CD4-positive, alpha-beta T cell treated with Interleukin-17A for 4 hours (primary cell): ENCODE measurements around the gene MGLL.

Experiments
- DNase-seq: peaks from one replicate; pipeline ENCODE4 v3.0.0-alpha.2; 2020; ENCODE audit warnings: mixed read lengths

Gene MGLL

DNA sequence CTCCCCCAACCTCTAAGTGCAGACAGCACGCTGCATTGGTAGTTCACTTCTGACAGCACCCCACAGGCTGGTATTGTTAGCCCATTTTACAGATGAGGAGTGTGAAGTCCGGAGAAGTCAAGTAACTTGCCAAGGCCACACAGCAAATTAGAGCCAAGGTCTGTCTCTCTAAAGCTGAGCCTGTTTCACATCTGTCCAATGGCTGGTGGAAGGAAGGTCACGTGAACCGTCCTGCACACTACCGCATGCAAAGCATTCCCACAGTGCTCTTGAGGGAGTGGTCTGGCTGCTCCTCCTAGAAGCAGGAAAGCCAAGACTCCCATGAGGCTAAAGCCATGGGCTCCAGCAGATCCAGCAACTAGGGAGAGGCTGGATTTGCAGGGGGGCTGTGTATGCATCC, 50.0 kb downstream of the MGLL start:
- no peak for DNase-seq

DNA sequence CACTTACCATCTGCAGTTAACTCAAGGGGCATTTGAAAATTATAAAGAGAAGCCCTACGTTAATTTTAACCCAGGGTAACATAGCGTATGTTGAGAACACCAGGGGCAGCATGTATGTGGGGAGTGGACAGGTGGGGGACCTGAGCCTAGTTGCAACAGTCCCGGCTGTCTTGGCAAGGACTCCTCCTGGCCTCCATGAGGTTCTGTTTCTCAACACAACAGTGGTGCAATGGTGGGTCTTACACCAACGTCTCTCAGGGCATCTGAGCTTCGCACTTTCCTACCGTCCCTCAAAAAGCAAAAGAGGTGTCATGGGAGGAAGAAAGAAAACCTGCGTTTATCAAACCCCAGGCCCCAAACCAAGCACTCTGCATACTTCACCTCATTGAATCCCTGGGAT, 50.6 kb downstream of the MGLL start:
- DNase-seq, result no peak

DNA sequence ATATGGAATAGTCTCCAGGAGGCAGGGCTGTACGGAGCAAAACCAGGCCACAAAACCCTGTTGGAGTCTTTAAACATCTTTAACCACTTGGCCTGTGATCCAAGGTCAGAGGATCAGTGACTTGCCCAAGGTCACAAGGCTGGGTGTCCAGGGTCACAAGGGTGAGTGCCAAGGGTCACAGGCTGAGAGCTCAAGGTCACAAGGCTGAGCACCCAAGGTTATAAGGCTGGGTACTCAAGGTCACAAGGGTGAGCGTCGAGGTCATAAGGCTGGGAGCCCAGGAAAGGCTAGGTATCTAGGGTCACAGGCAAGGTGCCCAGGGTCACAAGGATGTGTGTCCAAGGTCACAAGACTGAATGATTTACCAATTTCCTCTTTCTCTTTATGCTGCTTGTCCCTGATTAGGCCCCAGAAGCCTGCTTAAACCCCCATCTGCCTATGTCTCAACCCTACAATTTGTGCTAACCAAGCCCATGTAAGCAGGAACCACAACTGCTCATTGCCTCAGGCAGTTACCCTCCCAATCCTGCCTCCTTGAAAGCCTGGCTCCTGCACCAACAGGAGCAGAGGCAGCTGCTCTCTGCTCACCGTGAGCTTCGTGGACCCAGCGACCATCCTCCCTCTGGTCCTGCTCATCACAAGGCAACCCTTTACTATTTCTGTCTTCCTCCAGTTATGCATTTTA, 51.5 kb downstream of the MGLL start:
- no peak for DNase-seq

DNA sequence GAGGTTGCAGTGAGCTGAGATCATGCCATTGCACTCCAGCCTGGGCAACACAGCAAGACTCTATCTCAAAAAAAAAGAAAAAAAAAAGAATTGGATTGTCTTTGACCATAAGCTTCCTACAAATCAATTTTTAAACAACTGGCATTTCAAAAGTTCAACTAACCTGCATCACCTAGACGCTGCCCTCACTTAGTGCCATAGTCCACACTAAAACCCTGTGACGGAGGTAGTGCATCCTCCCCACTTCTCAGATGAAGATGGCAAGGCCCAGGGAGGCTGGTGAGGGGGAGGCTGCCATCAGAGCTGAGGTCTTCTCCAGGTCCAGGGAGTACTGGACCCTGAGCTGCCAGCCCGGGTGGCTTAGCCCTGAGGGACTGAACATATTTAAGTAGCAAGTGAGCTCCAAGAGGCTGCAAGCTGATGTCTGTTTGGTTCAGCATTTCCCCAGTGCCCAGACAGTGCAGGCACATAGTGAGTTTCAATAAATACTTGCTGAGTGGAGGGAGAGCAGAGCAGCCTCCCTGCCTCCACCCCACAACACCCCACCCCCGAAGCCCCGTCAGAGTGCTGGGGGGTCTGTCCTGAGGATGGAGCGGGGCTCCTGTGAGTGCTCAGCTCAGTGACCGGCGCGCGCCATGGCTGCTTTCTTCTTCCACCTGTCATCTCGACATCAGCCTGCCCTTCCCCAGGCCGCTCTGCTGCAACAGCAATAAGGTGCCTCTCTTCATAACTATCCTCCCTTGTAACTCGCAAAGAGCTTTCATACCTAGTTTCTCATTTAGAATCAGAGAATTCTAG, 52.8 kb downstream of the MGLL start:
- DNase-seq, result no peak

DNA sequence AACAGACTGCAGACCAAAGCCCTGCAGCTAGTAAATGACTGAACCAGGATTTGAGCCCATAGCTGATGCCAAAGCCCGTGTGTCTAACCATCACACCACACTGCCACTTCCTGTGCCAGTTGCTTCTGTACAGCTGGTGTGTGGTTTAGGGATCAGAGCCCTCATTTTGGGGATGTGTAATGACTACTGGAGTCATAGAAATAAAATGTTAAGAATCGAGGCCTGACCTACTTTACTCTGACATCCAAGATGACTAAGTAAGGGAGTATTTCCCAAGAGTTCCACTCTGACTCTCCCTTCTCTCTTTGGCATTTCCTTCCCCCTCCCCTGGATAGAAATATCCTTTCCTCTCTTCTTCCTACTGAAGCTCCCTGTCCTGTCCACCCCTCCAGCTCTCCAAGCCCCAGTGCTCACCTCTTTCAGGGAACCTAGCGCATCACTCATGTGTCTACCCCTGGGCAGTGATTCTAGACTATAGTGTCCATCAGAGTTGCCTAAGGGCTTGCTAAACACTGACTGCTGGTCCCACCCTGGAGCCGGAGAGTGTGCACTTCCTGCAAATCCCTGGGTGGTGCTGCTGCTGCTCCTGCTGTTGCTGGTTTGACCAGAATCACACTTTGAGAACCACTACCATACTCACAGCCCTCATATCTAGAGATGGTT, 53.8 kb downstream of the MGLL start:
- no peak for DNase-seq

DNA sequence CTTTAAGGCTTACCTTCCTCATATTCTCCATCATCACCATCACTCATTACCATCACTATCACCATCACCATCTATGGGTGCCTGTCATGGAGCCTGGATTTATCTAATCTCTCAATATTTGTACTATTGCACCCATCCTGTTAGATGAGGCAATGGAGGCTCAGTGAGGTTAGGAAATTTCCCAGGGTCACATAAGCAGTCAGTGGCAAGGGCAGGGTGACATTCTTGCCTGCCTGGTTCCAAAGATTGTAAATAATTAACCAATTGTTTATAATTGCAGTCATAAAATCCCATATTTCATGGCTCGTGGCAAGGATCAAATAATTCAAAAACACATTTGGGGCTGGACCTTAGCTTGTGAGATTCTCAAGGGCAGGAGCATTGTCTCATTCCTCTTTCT, 55.2 kb downstream of the MGLL start:
- no peak for DNase-seq

DNA sequence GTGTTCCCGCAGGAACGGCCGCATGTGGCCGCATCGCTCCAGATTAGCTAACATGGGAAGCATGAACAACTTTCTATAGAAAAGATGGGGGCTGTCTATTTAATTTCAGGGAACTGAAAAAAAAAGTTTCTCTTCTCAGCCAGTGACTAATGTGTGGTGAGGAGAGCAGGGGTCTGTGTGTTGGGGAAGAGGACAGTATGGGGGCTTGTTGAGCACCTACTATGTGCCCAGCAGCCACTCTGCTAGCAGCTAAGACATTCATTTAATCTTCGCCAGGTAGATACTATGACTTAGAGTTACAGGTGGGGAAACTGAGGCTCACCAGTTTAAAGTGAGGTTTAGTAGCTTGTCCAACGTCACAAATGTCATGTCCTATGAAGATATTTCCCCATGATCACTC, 56.6 kb downstream of the MGLL start:
- DNase-seq, result no peak

DNA sequence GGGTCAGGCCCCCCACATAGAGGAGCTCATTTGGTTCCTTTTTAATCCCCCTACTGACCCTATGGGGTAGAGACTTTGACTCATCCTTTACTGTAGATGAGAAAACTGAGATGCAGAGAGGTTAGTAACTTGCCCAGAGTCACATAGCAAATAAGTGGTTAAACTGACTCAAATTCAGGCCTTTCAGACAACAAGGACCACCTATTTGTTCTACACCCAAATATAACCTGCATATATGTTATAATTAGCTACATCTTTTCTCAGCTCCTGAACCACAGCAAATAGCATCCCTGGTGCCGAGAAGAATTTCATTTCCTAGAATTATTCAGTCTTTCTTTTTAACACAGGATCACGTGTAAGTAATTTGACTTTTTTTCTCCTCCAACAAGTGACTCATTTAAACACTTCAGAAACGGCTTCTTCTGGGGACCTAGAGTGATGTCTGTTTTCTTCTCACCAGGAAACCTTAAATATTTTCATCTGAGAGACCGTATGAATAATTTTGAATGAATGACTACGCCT, 57.4 kb downstream of the MGLL start:
- DNase-seq, result no peak

DNA sequence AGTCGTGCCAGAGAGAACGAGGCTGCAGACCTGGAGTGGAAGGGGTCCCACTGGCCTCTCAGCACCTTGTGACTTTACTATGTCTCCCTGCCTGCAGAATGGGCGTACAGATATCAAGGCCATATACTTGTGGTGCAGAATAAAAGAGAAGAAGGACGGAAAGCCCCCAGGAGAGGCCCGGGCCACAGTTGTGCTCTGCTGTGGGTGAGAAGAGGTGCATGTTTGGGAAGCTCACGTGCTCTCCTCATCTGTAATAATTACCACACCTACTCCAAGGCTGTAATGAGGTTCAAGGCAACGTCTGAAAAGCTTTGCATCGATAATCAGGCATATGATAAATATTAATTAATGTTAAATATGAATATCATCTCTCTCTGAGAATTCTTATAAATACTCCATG, 58.0 kb downstream of the MGLL start:
- DNase-seq, result no peak

DNA sequence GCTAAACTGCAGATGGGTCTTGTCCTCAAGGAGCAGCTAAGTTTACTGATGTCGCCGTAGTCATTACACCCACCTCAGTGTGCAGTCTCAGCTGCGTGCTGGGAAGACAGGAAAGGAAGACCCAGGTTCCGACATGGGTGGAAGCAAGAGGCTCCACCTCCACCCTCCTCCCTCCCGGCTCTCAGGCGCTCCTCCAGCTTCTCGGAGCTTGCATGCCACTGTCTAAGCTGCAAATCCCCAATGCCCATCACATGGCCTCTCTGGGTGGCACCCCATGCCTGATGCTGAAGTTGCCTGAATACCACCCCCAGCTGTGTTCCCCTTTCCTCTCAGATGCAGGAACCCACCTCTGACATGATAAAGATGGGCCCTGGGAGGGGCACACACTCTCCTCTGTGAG, 58.5 kb downstream of the MGLL start:
- no peak for DNase-seq

DNA sequence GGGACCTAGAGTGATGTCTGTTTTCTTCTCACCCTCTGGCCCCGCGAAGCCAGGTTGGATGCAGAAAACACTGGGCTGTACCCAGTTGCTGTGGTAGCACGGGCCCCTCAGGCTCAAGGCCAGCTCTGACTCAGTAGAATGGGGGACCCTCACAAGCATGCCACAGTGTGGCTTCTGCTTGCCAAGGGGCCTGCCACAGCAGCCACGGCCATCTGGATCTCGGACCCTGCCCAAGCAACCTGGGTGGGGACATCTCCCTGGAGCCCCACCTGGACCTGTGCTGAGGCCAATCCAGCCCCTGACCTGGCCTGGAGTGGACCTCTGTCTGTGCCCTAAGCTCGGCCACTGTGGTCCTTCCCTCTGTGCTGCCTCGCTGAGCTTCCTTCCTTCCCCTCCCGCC, 59.0 kb downstream of the MGLL start:
- DNase-seq, result no peak

DNA sequence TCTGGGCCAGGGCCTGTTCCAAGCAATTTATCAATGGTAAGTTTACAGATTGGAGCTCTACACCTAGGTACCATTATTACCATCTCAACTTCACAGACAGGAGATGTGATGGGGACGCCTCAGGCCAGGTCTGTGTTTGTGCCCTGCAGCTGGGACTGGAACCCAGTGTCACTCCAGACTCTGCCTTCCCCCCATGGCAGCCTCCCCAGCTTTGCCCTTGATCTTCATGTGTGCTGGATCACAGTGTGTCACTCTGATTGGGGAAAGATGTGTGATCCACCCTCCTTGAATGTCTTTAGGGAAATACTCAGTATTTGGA, 59.6 kb downstream of the MGLL start:
- DNase-seq, result no peak

DNA sequence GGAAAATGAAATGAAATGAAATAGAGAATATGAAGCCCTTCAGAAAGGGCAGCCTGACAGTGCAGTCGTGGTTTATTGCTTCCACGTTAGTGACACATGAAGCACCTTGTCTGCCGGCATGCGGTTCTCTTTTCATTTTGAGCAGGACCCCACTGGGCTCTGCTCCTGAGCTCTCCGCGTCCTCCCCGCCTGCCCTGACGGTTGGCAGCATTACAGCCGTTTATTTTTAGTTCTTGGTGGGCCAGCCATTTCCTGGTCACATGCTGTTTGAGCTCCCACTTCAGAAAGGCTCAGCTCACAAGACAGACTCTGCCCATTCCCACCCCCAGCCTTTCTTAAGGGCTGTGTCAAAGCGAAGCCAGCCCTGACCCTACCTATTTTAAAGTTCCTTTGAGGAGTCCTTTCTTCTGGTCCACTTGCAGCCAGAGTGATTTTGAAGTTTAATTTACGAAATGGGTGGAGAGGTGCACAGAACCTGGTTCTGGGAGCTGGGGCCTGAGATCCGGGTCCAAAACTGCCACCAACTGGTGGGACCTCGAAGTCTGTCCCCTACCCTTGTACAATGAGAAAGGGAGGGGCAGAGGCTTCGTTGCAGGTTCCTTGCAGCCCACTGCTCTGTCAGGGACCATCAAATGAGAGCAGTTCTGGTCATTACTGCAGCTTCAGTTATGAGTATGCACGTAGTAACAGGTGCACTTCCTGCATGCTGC, 60.1 kb downstream of the MGLL start:
- DNase-seq, result no peak

DNA sequence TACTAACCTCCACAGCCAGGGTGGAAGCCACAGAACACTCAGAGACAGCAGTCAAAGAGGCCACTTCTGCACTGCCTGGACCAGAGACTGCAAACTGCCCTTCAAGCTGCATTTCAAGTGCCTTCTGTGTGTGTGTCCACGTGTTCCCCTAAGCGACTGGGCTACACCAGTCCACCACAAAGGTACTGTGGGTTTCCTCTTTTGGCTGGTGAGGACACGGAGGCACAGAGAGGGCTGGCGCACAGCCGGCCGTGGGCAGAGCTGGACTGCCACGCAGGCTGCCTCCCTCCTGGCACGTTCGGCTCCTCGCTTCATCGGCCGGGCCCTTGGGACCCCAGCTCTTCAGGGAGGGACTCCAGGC, 60.9 kb downstream of the MGLL start:
- DNase-seq, result no peak

DNA sequence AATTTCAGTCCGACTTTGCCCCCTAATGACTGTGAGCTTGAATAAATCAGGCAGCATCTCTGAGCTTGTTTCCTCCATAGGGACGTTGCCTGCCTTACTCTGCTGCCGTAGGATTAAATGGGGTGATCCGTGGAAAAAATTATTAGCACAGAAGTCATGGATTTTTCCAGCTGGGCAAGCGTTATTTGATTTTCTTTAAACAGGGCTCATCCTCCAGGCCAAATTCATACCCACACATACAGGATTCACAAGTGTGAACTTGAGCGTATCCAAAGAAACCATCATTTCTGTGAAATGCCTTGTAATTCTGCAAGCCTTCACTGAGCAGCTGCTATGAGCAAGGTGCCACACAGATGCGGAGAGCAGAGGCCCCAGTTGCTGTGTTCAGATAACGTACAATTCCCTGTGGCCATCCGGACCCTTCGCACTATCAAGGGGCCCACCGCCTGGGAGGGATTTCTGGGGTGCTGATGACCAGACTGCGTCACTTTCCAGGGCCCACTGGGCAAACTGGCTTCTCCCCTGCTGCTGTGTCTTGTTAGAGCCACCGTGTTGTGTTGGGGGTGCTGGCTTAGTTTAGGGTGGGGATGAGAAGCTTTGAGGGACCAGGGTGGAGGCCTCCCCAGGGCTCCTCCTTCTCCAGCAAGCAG, 61.4 kb downstream of the MGLL start:
- no peak for DNase-seq

DNA sequence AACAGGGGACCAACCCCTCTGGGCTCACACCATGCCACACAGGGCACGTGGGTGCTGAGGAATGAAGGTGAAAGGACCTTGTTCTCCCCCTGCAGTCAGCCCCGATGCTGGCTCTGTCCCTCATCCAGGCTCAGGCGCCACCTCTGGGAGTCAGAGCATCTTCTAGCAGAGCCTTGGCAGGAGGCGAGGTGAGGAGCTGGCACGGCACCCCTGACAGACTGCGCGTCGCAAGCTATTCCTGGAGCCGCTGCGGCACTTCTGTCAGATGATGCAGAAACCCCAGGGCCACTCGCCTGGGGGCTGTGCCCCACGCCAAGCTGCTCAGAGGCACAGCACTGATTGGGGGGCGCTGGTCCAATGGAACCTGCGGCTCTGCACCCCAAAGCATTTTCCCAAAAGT, 62.0 kb downstream of the MGLL start:
- no peak for DNase-seq

DNA sequence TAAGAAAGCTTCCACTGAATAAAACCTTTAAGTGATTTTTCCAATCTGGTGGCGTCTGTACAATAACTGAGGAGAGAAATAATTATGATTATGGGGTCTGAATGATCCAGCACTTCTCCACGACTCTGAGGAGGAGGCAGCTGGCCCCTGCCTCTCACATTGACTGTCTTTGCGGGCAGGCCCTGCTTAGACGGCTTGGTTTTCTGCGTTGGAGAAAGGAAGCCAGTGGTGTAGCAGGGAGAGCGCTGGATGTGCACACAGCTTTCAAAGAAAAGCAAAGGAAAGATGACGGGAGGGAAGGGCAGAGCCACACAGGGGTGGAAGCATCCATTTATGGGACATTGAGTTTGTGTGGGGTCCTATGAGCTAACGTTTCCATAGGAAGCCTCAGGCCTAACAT, 62.5 kb downstream of the MGLL start:
- no peak for DNase-seq

DNA sequence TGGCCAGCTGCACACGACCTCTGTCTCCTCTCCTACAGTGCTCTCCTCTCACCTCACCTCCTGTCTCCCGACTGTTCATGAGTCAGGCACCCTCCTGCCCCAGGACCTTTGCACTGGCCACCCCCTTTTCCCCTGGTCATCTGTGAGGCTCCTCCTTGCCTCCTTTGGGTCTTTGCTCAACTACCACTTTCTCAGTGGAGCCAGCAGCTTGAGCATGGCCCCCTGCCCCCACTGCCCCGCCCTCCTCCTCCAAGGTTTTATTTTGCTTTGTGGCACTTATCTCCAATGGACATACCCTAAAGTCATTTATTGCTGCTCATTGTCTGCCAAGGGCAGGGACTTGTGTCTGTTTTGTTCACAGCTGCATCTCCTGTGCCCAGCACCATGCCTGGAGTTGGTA, 64.3 kb downstream of the MGLL start:
- DNase-seq, result no peak

DNA sequence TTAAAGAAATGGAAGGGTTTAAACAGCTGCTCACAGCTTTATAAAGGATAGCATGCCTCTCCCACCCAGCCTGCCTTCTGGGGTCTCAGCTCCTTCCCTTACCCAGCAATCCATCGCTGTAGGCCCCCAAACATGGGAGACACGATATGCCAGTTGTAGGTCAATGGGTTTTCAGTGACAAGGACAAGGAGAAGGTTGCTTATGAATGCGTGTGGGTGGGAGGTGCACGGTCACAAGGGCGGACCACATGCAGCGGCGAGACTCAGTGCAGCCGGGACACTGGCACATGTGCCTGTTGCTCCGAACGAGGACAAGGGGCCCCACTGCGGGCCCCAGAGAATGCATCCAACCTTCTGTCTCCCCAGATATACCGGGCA, 67.0 kb downstream of the MGLL start:
- no peak for DNase-seq

DNA sequence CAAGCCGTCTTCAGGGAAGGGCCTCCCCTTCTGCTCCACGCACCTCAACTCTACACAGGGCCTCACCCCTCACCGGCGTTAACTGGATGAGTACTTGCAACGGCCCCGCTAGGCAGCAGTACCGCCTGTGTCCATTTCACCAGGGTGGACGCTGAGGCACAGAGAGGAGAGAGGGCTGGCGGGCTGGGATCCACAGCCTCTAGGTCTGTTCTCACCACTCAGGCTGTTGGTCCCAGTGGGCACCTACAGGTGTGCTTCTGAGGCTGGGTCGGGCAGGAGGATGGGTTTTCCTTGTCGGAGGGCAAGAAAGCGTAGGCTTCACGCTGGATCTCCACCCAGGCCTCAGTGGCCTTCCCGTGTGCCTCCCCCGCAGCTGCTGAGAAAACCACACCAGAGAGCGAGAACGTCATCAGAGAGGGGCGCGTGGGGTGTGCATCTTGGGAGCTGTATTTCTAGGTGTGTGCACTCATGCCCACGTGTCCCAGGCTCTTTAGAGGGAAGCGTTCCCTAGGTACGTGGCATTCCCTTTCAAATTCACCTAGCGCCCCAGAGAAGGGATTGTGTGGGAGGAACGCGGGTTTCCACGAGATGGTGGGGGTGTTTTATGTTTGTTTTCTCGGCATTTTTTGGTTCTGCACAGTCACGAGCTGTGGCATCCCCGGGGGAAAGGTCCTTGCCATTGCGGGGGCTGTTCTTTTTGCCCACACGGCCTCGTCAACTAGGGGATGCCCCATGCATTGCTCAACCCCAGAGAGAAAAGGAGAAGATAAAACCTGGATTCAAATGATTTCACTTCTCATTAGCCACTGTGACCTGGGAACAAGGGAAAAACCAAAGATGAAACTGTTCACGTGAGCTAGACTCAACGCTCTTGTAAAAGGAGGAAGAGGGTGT, 67.7 kb downstream of the MGLL start:
- no peak for DNase-seq

DNA sequence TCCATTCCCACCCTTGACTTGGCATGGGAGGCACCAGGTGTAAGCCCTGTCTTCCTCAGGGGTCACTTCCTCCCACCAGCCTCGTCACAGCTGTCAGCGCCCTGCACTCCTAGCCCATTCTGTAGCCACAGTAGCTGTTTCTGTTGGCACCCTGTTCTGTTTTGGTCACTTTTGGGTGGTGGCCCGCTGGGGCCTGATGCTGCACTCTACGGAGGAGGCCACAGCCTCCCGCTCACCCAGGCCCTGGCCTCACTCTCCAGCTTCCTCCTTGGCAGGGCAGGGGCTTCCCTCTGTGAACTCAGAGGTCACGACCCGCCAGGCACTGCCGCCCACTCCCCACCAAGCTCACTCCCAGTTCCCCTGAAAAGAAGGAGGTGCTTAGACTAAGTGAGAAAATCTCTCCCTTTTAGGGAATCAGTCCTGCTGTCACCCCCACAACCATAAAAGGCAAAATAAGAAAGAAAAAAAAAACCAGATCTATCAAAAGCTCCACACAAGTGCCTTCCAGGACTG, 68.4 kb downstream of the MGLL start:
- DNase-seq, result no peak

DNA sequence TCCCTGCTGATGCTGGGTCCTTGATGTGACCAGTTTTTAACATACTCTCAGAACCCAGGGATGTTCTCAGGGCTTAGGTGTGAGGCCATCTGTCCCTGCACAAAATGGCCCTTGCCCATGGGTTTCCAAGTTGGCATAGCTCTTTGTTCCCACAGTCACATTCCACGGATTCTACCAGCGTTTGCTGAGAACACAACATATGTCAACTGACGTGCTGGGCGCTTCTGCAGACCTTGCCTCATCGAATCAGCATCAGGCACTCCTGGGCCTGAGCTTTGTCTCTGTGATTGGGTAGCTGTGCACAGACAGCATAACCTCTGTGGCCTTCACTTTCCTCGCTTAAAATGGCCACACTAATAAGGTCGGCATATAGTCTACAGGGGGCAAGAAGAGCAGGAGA, 69.0 kb downstream of the MGLL start:
- no peak for DNase-seq
